ENCODE measurements around the gene TLL2.

Gene TLL2

DNA sequence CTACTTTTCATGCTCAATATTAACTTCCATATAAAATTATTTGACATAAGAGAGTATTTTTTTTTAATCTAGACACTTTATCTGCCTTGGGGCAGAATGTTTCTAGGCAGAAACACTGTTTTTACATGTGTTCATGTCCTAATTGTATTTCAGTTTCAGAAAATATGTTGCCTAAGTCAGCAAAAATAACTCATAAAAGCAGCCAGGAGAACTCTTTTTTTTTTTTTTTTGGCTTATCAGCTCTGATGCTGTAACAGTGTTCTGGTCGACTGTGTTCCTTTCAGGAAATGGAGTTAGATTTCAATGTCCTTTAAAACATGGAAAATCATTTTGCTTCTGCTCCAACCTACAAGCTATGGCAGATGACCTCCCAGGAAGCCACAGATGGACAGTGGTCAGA, 91.7 kb downstream of the TLL2 start:
- no peak for DNase-seq (ENCODE audit: low spot score)

DNA sequence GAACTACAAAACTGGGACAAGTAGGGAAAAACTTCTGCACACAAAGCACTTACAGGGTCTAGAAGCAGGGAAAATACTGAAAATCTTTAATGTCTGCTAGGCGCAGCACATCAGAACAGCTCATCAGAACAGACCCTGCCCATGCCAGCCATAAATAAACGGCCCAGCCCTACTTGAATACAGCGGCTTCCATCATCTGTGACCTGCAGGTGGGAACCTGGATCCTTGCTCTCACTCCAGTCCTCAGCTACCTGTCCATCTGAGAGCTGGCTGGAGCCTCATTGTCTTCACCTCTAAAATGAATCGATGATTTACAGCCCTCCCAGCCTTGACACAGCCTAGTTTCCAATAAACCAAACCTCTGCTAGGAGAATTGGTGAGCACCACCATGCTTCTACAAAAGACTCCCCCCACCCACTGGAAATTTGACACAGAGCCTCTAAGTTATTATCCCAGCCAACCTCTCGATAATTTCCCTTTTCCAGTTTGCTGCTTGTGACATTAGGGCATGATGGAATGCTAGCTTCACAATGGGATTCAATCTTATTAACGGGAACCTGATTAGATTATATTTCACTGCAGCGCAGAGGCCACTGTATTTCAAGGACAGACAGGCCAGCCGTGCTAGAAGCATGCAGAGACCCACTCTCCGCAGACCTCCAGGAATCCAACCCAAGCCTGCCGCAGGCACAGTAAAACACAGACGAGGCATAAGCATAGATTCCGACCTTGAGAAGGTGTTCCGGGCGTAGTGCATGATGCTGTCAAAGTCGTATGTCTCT, 93.3 kb downstream of the TLL2 start:
- no peak for DNase-seq (ENCODE audit: low spot score)

DNA sequence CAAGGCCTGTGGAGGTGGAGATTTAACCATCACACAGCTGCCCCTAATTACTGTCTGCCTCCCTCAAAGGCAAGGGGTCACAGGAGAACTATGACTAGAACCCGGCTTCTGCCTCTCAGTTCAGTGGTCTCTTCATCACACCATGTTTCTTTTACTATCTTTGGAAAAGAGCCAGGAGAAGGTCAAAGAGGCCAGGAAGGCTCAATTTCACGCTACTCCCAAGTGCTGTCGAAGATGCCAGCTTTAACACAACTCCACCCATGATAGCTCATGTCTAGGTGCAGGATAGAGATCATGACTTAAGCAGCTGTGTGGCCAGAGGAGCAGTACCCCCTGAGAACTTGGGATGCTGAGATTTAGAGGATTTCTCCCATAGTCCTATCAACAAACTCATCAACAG, 94.4 kb downstream of the TLL2 start:
- DNase-seq (ENCODE audit: low spot score), result no peak

DNA sequence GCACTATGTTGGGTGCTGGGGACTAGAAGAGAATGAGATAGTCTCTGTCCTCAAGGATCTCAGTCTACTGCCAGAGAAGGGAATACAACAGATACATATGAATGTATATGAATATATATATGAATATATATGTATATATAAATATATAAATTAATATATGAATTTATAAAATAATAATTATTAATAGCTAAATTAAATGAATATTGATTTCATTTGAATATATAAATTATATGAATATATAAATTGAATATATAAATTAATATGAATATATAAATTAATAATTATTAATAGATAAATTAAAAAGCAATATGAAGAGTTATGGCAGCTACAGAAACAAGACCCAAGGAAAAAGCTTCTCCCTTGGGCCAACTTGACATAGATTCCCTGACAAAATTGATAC, 95.1 kb downstream of the TLL2 start:
- DNase-seq (ENCODE audit: low spot score), result no peak

DNA sequence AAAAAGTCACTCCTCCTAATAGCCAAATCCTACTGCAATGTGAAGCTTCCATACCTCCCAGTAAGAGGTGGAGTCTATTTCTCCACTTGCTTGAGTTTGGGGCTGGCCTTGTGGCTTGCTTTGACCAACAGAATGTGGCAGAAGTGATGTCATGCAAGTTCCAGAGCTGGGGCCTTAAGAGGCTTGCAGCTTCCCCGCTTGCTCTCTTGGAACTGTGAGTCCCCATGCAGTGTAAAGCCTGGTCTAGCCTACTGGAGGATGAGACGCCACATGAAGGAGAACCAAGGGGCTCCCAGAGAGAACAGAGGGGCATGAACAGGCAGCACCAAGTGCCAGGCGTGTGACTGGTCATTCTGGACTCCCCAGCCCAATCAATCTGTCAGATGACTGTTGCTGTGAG, 96.3 kb downstream of the TLL2 start:
- DNase-seq (ENCODE audit: low spot score), result no peak

DNA sequence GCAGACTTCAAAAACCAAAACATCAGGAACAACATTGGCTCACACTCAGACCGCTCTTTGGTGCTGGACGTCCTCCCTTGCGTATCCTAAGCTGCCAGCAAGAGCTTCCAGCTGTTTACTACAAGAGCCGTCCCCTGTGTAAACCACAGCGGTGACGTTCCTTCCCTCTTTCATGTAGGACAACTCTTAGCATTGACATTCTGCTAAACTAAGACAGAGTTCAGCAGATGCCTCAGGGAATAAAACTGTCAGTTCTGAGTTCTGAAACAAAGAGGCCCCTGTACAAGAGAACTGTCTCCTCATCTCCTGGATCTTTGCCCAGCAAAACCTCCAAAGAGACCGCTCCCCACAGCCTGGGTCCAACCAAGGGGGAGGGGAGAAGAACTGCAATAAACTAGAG, 97.1 kb downstream of the TLL2 start:
- no peak for DNase-seq (ENCODE audit: low spot score)

DNA sequence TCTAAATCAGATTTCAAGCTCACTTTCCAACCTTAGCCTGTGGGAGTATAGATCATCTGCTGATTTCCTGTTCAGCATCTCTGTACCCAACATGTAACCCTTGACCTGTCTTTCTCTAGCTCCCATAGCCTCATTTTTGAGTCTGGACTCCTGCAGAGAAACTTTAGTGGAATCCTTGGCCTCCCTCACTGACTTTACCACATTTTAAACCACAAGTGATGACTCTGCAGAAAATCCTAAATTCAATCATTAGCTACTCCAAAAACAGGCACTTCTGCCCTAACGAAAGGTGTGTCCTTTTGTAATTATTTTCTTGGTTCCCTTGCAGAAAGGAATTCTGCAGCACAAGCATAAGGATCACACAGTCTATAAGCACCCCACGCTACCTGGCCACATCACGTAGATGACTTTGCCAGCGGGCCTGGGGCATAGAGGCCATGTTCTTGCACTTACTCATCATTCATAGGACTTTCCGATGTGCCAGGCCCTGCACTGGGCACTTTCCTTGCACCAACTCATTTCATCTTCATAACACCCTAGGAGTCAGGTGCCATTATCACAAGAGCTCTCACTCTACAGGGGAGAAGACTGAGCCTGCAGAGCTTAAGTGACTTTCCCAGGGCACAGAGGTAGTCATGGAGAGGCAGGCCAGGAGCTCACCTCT, 97.7 kb downstream of the TLL2 start:
- no peak for DNase-seq (ENCODE audit: low spot score)

DNA sequence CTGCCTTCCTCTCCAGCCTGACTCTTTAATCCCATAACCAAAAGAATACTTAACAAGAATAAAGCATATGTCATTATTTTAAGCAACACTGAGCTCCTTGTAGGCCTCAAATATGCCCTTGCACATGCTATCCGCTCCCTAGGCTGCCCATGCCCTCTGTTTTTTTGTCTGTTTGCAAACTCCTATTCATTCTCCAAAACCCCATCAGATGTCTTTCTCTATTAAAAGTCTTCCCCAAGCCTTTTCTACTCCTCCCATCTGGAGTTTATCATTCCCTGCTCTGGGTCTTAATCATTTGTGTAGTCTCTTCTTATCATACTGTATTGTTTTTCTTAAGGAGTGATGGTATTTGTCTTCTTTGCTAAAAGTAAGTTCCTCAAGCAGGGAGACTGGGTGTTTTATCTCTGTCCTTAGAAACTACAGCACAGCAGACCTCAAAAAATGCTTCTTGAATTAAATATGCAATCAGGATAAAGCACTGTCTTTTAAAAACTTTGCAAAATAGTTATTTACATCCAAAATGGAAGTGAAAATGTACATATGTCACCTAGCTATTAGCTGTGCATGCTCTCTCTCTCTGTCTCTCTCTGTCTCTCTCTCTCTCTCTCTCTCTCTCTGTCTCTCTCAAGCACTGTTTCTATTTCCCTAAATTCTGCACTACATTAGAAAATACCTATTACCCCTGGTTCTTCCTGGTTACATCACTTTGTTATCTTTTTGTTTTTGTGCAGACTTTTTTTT, 98.4 kb downstream of the TLL2 start:
- no peak for DNase-seq (ENCODE audit: low spot score)

DNA sequence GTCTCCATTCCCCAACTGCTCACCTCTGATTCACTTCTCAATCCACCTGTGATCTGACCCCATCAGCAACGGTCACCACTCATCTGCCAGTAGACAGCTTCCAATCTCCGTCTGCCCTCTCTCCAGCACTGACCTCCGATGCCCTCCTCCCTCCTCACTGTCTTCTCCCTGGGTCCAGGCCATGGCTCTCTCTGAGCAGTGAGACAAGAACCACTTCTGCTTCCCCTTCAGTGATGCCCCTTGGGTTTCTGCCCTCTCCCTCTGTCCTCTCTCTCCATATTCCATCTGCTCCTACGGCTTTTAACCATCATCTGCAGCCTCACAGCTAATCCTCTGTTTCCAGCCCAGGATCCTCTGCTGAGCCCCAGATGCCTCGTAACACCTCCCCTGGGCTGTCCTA, 99.4 kb downstream of the TLL2 start:
- DNase-seq (ENCODE audit: low spot score), result no peak

DNA sequence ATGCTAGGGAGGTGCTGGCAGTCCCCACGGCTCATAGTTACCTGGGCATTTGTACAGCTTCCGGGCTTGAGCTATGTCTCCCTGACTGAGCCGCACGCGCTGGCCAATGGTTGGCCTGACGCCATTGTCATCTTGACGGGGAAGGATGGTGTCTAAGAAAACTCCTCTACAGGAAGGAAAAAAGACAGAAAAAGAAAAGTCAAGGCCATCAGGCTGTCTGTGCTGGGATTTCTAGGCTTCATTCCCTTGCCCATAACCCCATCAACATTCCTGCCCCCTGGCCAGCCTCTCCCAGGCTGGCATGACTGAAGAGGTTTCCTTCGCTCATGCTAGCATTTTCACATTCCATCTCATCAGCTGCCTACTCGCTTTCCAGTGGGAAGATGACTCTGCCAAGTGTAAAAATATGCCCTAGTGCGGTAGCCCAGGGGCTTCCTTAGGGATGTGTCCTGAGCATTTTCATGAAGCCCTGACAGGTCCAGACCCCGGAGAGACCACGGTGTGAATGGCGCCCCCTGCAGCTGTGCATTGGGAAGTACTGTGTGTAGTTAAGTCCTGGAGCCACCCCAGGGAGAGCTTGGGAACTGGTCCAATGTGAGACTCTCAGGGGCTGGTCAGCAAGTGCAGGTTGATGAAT, 100.5 kb downstream of the TLL2 start:
- no peak for DNase-seq (ENCODE audit: low spot score)

DNA sequence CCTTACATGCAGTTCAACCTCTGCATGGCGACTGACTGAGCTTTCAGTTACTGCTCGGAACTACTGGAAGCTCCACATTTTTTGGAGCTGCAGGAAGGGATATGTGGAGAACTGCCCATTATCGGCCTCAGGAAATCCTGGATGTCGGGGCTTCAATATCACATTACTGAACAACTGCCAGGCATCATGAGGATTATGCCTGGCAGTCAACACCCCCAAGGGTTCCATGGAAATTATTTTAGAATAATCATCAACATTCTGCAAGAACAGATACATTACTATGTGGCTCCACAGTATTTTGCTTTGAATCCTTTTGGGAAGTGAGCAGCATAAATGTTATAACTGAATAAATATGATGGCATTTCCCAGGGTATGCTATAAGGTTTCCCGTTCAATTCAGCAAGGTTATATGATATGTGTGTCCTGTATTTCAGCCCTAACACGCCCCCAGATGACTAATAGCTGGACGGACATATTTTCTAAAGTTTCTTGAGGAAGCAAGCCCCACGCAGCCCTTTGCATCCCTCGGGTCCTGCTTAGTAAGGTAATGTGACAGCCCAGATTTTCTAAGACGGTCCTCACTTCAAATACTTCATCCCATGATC, 101.9 kb downstream of the TLL2 start:
- DNase-seq (ENCODE audit: low spot score), result no peak

DNA sequence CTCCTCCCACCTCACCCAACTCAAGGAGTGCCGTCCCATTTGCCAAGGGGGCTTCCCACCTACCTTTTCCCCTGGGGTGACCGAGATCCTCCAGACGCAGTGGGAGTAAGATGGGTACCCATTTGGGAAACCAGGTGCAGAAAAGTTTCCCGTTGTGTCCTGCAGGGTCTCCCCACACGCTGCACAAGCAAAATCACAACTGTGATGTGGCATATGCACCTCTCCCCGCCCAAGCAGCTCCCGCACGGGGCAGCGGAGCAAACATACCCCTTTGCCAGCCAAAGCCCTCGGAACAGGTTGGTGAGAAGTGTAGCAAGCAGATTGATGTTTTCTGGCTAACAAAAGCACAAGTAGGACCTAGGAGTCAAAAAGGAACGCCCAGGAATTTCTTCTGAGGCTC, 103.4 kb downstream of the TLL2 start:
- DNase-seq (ENCODE audit: low spot score), result no peak

DNA sequence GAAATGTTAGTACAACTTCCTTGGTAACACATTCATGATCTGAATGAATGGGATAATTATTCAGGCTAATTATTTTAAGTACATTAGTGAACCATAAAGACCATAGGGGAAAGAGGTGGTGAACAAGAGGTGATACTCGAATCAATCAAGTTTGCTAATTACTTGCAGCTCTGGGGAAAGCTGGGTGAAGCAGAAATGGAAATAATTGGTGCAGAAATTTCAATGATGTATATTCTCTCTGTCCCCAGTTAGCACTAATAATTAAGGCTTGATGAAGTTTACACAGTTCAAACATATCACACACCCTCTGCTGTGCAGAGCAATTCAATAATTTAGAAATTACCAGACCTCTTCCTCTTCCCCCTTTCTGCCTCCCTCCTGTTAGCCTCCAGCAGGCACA, 105.5 kb downstream of the TLL2 start:
- no peak for DNase-seq (ENCODE audit: low spot score)

DNA sequence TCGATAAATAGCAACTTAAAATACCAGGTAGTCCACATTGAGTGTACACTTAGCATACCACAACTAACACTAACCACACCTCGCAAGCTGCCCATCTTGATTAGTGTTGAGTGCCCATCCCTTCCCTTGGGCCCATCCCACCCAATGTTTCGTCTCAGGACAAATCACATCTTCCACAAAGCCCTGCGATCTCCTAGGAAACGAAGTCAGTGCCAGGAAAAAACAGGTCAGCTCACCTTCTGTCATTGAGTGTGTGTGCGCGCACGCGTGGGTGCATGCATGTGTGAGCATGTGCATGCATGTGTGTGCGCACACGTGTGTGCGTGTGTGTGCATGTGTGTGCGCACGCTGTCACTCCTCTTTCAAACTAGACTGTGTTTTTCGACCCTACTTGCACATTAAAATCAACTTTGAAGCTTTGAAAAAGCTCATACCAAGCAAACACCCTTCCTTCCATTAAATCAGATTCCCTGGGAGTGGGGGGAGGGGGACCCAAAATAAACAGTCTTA, 106.1 kb downstream of the TLL2 start:
- no peak for DNase-seq (ENCODE audit: low spot score)

DNA sequence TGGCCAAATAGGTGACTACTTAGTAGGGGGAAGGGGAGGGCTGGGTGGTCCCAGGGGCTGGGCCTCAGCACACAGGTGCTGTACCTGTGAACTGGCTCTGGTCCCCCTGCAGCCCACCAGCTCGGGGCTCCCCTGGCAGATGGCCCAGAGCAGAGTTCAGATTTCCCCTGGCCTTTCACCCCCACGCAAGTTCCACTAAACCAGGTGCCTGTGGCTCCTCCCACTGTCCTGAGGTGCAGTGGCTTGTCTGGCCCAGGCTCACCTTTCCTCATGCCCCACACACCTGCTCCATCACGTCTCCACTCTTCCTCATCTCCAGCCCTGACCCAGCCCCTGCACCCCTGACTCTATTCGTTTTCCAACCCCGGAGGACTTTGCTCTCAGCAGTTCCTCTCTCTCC, 107.6 kb downstream of the TLL2 start:
- DNase-seq (ENCODE audit: low spot score), result no peak

DNA sequence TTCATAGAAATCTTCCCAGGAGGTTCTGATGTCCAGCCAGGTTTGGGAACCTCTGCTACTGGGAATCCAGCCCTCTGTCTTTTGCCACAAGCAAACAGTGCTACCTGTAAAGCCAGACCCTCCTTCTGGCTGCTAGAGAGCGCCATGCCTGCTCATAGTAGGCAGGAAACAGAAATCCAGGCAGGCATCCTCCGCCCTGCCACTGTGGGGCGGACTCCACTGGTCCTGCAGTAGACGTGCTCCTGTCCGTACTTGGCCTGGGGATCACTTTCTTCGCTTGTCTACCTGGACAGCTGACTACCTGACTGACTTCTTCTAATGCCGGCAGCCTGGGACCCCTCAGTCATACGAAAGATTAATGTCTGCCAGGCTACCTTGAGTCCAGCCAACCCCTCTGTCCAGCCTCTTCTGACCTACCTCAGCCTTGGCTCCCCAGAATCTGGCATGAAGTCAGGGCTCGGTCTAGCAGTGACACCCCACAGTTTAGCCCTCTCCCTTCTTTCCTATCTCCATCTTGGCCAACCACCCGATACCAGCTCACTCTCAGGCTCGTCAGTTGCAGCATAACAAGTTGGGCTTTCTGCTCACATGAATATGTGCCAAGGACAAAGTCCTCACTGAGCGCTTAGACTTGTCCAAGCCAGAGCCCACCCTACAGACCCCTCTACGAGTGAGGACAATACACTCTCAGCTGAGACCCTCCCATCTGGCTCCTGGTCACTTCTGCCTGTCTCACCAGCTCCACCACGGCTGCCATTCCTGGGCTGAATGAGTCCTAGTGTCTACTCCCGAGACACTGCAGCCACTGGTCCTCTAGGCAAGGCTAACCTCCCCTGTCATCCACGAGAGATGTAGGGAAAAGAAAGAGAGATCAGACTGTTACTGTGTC, 111.1 kb downstream of the TLL2 start:
- DNase-seq (ENCODE audit: low spot score), result no peak

DNA sequence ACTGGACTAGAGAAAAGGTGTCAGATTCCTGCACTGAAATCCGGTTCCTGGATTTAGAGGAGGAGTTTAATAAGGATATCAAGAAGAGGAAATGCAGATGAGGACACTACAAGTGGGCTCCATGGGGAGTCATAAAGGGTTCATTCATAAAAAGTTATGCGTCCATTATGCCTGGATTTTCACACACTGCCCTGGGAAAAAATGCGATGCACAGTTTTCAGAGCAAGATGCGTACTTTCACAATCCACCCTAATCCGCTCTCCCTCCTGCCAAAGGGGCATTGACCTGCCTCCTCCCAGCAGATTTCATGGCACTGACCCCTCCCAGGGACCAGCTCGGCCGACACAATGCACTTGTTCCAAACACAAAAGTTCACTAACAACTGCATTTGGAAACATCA, 112.7 kb downstream of the TLL2 start:
- no peak for DNase-seq (ENCODE audit: low spot score)

DNA sequence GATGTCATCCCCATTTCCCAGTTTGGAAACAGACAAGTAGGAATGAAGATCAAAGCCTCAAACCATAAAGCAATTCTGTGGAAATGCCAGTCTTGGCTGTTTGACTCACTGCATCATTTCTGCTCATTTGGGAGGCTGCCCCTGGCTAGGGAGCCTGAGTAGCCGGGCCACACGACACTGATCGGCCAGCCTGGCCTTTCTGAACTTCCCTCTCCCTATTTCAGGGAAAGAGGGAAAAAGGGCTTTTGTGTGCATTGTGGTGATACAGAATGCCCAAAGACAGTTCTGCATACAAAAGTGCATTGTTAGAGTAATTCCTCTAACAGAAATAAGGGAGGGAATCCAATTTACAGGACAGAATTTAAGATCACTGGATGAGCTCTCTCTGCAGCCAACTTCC, 113.3 kb downstream of the TLL2 start:
- DNase-seq (ENCODE audit: low spot score), result no peak

DNA sequence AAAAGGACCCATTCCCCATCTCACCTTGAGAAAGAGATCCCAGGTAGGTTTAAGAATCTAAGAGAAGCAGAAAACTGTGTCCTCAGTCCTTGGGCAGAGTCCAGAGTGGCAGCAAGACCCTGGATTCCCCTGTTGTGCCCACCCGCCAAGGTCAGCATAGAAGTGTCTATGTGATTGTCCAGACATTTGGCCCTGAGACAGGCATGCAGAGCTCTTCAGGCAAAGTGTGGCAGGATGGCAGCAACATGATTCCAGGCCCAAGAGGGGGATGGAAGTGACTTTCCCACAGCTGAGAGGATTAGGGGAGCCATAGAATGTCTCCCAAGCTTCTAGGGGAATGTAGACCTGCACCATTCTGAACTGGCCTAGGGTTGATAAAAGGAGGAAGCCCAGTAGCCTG, 115.8 kb downstream of the TLL2 start:
- no peak for DNase-seq (ENCODE audit: low spot score)

DNA sequence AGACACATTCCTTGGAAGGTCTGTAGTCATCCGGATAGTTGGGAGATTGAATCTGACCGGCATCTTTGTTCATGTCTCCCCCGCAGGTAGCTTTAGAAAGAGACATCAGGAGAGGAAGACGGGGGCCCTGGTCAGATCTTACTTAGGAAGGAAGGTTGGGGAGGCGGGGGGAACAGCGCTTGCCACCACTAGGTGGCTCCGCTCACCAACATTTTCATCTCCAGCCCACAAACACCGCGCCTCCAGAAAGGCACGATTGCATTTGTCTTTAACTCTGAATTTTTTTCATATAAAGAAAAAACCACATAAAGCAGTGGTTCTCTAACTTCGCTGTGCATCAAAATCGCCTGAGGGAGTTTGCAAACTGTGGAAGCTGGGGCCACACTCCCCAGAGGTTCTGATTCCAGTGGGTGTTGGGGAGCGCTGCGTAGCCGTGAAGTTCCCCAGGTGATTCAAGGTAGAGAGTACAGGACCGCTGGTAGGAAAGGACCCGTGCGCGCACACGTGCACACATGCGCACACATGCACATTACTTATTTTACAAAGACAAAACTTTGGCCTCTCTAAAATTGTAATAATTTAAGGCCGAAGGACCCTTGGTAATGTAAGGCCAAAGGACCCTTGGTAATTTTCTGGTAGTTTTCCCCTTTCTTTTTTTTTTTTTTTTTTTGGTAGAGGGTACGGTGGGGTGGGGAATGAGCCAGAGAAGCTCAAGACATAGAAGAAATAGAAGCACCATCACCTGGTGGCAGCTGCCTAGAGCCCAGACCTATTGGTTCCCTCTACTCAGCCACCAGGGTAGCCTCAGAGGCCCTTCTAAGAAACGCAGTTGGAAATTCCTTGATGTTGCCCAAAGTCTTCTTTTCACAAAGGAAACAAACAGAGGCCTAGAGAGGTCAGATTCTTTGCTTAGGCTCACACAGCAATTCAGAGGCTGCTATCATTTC, 117.5 kb downstream of the TLL2 start:
- peak; percentile 77 for DNase-seq (ENCODE audit: low spot score)
